ENCODE measurements around the gene ITPA. TPM values are rescaled to one million over a fixed set of nuclear protein-coding genes. Genes with fewer than 3 reads are reported as not detected.

Gene ITPA
- total and polyA plus RNA-seq, 10 of the 15 experiments (the other 5 are each of a cell fraction or from before 2014, with no cell fraction given) = 5.5 to 124 (median 66.3) TPM

- TF ChIP-seq ZNF592 (IDR thresholded peaks at IDR 0.05) (no peak), CBX3 (IDR thresholded peaks at IDR 0.05; ENCODE audit: borderline replicate concordance, low read depth) (no peak), POLR2AphosphoS2 (IDR thresholded peaks at IDR 0.05; ENCODE audit: low read depth, low read length) (no peak)
Observed at GRCh38 chr20:3193806-3194616, 15.3 kb upstream of the ITPA start (continued).

- 89% methylated on average over 8 of the region's 10 CpGs for WGBS (ENCODE audit: insufficient coverage, insufficient replicate concordance, low lambda C conversion rate, missing lambda C conversion rate)
- intact Hi-C loops (cut with micrococcal nuclease; ENCODE audit: unreplicated experiment) (no loop called here), in situ Hi-C loops (cut with MboI) (no loop called here)
- FAIRE-seq (no peak), ATAC-seq (no peak), DNase-seq (ENCODE audit: low read depth, low spot score) (no peak)
- ChIA-PET RAD21 (ENCODE audit: unreplicated experiment) (no interaction called here), SMC1A (ENCODE audit: uncharacterized antibody, unreplicated experiment) (no interaction called here), CTCF (no interaction called here), POLR2A (no interaction called here)
- Histone ChIP-seq H3K36me3 (ENCODE audit: control insufficient read depth in 2 of 2, insufficient read depth in 2 of 2, low read length in 1 of 2) (peaks cover 16 to 36% of the 10 kb centered on the region in 2 experiments; a peak in 3 of 4 replicates), H4K20me1 (ENCODE audit: control insufficient read depth, insufficient read depth) (no peaks in the 10 kb centered on the region), H3K9me3 (replicated peaks; ENCODE audit: control insufficient read depth, insufficient read depth, low read length) (no peaks in the 10 kb centered on the region), H2AFZ (ENCODE audit: control insufficient read depth, low read depth, low read length) (no peak overlapping the region), H3K4me1 (ENCODE audit: control insufficient read depth, insufficient read depth, low read length) (no peaks in the 10 kb centered on the region), H3K27me3 (replicated peaks in 1 of 2; ENCODE audit: control insufficient read depth in 2 of 2, insufficient read depth in 2 of 2, low read length in 1 of 2) (no peaks in the 10 kb centered on the region), H3K27ac (ENCODE audit: control insufficient read depth, insufficient read depth) (no peak overlapping the region), H3K4me3 (no peak overlapping the region), H3K79me2 (ENCODE audit: control insufficient read depth, insufficient read depth, low read length) (no peaks in the 10 kb centered on the region), H3K9ac (ENCODE audit: control insufficient read depth, insufficient read depth, low read length) (no peak overlapping the region), H3K4me2 (ENCODE audit: control insufficient read depth, insufficient read depth) (no peak overlapping the region)
- no TSS peak for BruUV-seq (replicated peaks)
- TF ChIP-seq NFXL1 (IDR thresholded peaks at IDR 0.05; ENCODE audit: borderline replicate concordance) (no peak), SMAD5 (IDR thresholded peaks at IDR 0.05; ENCODE audit: low read depth) (no peak), RAD51 (IDR thresholded peaks at IDR 0.05) (no peak), CREM (IDR thresholded peaks at IDR 0.05; ENCODE audit: low read depth) (no peak), PRDM15 (CRISPR knock-in tag; IDR thresholded peaks at IDR 0.05) (no peak), SREBF2 (IDR thresholded peaks at IDR 0.05; ENCODE audit: low read length) (no peak), TCF3 (IDR thresholded peaks at IDR 0.05; ENCODE audit: borderline replicate concordance, insufficient read depth, low read depth, low read length) (no peak), CHD1 (IDR thresholded peaks at IDR 0.05; ENCODE audit: low read depth, low read length) (no peak), SREBF1 (IDR thresholded peaks at IDR 0.05; ENCODE audit: low read length) (no peak), E2F4 (IDR thresholded peaks at IDR 0.05; ENCODE audit: low read depth, low read length) (no peak)
Observed at GRCh38 chr20:3194617-3195280, 14.5 kb upstream of the ITPA start.
